ENCODE measurements around the gene TACC3. TPM values are rescaled to one million over a fixed set of nuclear protein-coding genes. Genes with fewer than 3 reads are reported as not detected.

TACC3 gene
- total RNA-seq, 1 donor, result 23.9 TPM

DNA sequence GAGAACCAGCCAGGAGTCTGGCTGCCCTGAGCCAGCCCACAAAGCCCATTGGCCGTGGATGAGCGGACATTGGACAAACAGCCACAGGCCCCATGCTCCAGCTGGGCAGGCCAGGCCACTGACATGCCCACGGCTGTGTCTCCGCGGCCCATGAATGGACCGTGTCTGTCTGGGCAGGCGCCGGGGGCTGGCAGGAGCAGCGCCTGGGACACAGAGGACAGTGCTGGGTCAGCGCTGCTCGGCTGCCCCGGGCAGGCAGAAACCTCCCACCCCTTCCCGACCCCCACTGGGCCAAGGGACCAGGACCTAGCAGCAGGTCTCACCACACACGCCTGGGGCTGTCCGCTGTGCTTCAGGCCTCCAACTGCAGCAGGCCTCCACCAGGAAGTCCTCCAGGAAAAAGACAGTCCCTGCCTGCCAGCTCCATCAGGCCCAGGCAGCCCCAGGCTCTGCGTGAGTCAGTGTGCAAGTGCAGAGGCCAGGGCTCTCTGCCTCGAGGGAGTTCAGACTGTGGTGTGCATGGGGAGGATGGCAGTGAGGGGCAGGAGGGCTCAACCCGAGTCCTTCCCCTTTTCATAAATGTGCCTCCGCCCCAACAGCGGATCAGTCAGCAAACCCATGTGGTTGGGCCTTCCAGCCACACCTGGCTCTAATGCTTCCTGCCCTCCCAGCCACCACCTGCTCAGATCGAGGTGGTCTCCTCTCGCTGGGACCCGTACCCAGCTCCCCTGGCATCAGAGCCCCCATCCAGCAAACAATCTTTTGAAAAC lies 54.6 kb downstream of the TACC3 start:
- TF ChIP-seq, protein P1, sequence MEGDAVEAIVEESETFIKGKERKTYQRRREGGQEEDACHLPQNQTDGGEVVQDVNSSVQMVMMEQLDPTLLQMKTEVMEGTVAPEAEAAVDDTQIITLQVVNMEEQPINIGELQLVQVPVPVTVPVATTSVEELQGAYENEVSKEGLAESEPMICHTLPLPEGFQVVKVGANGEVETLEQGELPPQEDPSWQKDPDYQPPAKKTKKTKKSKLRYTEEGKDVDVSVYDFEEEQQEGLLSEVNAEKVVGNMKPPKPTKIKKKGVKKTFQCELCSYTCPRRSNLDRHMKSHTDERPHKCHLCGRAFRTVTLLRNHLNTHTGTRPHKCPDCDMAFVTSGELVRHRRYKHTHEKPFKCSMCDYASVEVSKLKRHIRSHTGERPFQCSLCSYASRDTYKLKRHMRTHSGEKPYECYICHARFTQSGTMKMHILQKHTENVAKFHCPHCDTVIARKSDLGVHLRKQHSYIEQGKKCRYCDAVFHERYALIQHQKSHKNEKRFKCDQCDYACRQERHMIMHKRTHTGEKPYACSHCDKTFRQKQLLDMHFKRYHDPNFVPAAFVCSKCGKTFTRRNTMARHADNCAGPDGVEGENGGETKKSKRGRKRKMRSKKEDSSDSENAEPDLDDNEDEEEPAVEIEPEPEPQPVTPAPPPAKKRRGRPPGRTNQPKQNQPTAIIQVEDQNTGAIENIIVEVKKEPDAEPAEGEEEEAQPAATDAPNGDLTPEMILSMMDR (IDR thresholded peaks at IDR 0.05; ENCODE audit: insufficient read depth, low read length), result no peak
- DNase-seq (ENCODE audit: low read depth), result no peak
- no peak overlapping the region for H3K4me3 ChIP-seq (ENCODE audit: low read depth, low read length)

DNA sequence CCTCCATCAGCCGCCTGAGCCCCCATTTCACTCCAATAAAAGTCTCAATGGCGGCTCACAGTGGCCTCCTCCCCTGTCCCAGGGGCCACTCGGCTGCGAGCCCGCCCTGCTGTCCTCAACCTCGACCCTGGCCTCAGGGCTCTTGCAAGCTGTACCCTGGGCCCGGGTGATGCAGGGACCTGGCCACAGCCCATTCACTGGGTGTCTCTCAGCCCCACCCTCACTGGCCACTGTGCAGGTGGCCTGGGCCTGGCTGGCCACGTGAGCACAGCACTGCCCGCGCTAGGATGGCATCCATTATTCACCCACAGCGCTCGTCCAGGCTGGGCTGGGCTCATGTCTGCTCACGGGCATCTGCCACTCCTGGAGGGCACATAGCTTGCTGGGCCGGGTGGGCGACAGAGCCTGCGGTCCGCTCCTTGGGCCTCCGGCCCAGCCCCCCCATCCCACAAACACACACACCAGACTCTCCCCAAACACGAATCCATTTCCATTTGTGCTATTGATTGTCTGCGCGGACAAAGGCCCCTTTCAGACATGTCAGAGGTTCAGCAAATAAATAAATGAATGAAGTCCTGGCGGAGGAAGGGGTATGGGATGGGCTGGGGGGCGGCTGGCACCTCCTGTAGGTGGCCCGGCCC lies 55.3 kb downstream of the TACC3 start:
- TF ChIP-seq, protein P1 (IDR thresholded peaks at IDR 0.05; ENCODE audit: insufficient read depth, low read length), result no peak
- DNase-seq (ENCODE audit: low read depth), result no peak
- H3K4me3 ChIP-seq (ENCODE audit: low read depth, low read length), result no peak overlapping the region

DNA sequence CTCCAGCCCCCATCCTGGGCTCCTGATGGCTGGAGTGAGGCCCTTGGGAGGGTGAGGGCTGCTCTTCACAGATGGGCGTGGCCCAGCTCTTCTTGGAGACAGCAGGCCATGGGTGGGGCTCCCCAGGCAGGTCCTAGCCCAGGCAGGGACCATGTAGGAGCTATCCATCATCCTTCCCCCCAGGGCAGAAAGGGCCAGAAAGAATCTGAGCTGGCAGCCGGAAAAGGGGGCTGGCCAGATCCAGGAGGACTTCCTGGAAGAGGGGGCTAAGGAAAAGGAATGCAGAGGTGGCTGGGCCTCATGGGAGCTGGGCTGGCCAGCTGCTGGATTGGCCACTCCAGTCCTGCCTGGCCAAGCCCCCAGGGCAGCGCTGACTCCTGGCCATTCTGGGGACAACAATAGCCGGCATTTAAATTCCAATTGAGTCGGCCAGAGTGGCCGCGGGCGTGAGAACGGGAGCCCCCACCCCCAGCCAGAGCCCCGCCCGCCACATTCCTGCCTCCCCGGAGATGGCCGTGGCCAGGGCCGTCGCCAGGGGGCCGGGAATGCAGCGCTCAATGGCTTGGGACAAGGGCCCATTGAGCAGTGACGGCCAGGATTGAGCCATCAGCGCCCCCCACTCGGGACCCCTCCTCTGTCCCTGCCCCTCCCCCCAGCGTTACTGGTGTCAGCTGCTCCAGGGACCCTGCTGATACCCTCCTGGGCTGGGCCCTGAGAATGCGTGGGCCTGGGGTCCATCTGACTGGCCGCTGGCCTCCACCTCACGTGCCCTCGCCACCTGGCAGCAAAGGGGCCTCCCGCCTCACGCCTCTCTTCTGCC lies 56.7 kb downstream of the TACC3 start:
- H3K4me3 ChIP-seq (ENCODE audit: low read depth, low read length), result no peak overlapping the region
- DNase-seq (ENCODE audit: low read depth), result peak; percentile 21
- TF ChIP-seq, protein P1 (IDR thresholded peaks at IDR 0.05; ENCODE audit: insufficient read depth, low read length), result no peak

DNA sequence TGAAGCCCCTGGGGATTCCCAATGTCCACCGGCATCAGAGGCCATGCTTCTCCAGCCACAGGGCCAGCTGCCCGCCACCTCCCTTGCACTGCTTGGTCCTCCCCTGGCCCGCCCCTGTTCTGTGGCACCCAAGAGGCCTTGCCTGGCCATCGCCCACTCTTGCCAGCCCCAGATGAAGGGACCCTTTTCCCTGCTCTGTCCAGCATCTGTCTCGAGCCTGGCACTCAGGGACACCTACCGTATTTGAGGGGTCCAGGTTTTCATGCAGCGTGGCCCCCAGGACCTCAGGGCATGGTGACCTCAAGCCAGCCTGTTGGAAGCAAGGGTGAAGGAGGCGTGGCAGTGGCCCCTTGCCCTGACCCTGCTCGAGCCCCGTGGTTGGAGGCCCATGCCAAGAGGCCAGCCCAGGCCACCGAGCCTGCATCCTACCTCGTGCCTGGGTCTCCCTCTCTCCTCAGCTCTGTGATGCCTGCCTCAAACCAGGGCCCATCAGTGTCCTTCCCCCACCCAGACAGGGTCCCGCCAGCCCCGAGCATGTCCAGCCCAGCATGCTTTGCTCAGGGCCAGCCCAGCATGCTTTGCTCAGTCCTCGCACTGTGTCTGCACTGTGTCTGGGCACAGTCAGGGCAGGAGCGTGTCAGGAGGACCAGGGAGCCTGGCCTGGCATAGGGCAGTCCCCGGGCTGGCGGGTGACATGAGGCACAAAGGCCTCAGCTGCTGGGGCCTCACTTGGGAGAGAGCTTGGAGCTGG lies 57.5 kb downstream of the TACC3 start:
- DNase-seq (ENCODE audit: low read depth), result no peak
- TF ChIP-seq, protein P1 (IDR thresholded peaks at IDR 0.05; ENCODE audit: insufficient read depth, low read length), result no peak
- no peak overlapping the region for H3K4me3 ChIP-seq (ENCODE audit: low read depth, low read length)

DNA sequence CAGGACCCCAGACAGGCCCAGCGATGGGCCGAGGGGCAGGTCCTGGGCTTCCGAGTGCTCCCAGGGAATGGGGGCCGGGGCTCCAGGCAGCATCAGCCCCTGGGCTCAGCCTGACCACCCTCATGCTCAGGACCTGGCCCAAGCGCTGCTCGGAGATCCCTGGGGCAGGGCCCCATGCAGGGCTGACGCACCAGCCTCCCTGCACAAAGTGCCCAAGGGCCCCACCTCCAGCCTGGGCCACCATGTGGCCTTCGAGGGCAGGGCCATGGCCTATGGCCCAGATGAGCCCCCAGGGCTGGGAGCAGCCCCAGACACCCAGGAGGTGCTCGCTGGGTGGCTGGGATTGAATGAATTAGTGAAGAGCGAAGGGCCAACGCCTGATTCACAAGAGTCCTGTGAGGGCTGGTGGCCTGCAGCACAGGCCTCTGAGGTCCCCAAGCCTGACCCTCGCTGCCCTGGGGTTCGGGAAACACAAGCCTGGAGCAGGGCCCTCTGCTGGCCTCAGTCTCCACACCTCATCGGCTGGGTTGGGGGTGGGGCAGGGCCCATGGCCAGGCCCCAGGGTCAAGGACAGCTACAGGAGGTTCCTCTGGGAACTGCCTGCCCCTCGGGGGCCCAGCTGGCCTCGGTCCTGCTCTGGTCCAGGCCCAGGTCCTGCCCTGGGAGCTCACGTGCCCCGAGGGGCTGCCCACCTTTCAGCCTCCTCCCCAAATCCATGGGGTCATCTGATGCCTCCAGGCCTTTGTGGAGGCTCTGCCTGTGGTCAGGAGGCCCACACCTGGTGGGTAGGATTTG lies 58.5 kb downstream of the TACC3 start:
- no peak overlapping the region for H3K4me3 ChIP-seq (ENCODE audit: low read depth, low read length)
- DNase-seq (ENCODE audit: low read depth), result no peak
- TF ChIP-seq, protein P1 (IDR thresholded peaks at IDR 0.05; ENCODE audit: insufficient read depth, low read length), result no peak

Data from fibroblast of the aortic adventitia (primary cell).